ENCODE results near the gene PRKCB. TPM values are rescaled to one million over a fixed set of nuclear protein-coding genes. Genes with fewer than 3 reads are reported as not detected.

The PRKCB gene
- total and polyA plus RNA-seq, 2 of the 8 experiments (the other 6 are each of a cell fraction or from before 2014, with no cell fraction given), result 7.1 to 12.1 TPM

DNA sequence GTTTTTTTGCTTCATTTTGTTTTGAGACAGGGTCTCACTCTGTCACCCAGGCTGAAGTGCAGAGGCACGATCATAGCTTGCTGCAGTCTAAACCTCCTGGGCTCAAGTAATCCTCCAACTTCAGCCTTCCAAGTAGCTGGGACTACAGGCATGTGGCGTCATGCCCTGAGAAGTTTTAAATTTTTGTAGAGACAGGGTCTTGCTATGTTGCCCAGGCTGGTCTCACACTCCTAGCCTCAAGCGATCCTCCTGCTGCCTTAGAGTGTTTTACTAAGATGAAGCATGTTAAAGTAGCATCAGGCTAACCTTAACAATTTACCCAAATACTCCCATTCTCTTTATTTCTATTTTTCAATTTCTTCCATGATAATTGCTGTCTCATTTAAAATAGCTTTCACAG, 371.1 kb downstream of the PRKCB start:
- CTCF ChIA-PET (ENCODE audit: partially characterized antibody), result interaction anchor here (1.5 kb wide), 1 partner anchor 136 kb away, joined by 5 read pairs; no protein-coding TSS in a partner anchor
- no peak overlapping the region for H4K8ac ChIP-seq (ENCODE audit: extremely low read depth, insufficient read depth, low read length)
- POLR2A ChIA-PET (ENCODE audit: partially characterized antibody), result no interaction called here

More for the DNA sequence above, 371.1 kb downstream of the PRKCB start:
- no peak overlapping the region for H2BK5ac ChIP-seq (ENCODE audit: low read depth, low read length)
- no peak overlapping the region for H4K91ac ChIP-seq (replicated peaks; ENCODE audit: insufficient read length, low read length)
- no peak overlapping the region for H2BK15ac ChIP-seq (ENCODE audit: low read length)
- no peak overlapping the region for H3K4ac ChIP-seq (replicated peaks; ENCODE audit: insufficient read length, low read depth, low read length)
- no peaks in the 10 kb centered on the region for H3K27me3 ChIP-seq (replicated peaks in 1 of 4; ENCODE audit: control insufficient read depth in 3 of 4, extremely low read depth in 1 of 4, insufficient read depth in 3 of 4, low read length in 3 of 4)
- no peaks in the 10 kb centered on the region for H3K9me3 ChIP-seq (ENCODE audit: insufficient read depth in 2 of 2, low read depth in 1 of 2, low read length in 1 of 2)
- no peak overlapping the region for H2AFZ ChIP-seq (ENCODE audit: low read length)
- no peak overlapping the region for H4K5ac ChIP-seq (ENCODE audit: insufficient read length, low read depth, low read length)
- H2BK120ac ChIP-seq (replicated peaks; ENCODE audit: low read depth, low read length), result no peak overlapping the region
- no peak overlapping the region for H3K18ac ChIP-seq (ENCODE audit: extremely low read depth, low read length)
- TF ChIP-seq TEAD4 (IDR thresholded peaks at IDR 0.05; ENCODE audit: low read depth, low read length), result no peak
- TF ChIP-seq RAD21 (IDR thresholded peaks at IDR 0.05 in 1 of 2, conservative IDR thresholded peaks at IDR 0.05 in 1 of 2; ENCODE audit: low read depth in 2 of 2, low read length in 2 of 2), result no peak
- TF ChIP-seq SP1 (IDR thresholded peaks at IDR 0.05; ENCODE audit: low read depth, low read length), result no peak
- no peak for TF ChIP-seq CHD1 (IDR thresholded peaks at IDR 0.05; ENCODE audit: low read depth, low read length)
- no peak for TF ChIP-seq ZNF274 (IDR thresholded peaks at IDR 0.05; ENCODE audit: borderline replicate concordance, extremely low read depth, low read length)
- TF ChIP-seq KDM1A (IDR thresholded peaks at IDR 0.05; ENCODE audit: borderline replicate concordance, low read length), result no peak
- no peak for TF ChIP-seq RNF2 (IDR thresholded peaks at IDR 0.05; ENCODE audit: borderline replicate concordance, low read depth, low read length, missing control alignments, poor library complexity, severe bottlenecking)
- TF ChIP-seq CHD2 (IDR thresholded peaks at IDR 0.05; ENCODE audit: low read length), result no peak
- no peak for TF ChIP-seq GTF2F1 (IDR thresholded peaks at IDR 0.05; ENCODE audit: borderline replicate concordance, low read depth, low read length)
- TF ChIP-seq SP4 (IDR thresholded peaks at IDR 0.05; ENCODE audit: low read length), result no peak
- TF ChIP-seq KDM5A (IDR thresholded peaks at IDR 0.05; ENCODE audit: low read length), result no peak
- TF ChIP-seq NRF1 (IDR thresholded peaks at IDR 0.05; ENCODE audit: low read depth, low read length), result no peak
- H2BK20ac ChIP-seq (ENCODE audit: low read length), result no peak overlapping the region
- no peak overlapping the region for H2AK5ac ChIP-seq (ENCODE audit: low read depth, low read length)
- no peak overlapping the region for H3K4me2 ChIP-seq (ENCODE audit: insufficient read depth in 1 of 2, low read depth in 2 of 2, low read length in 2 of 2)
- H3K36me3 ChIP-seq (ENCODE audit: control insufficient read depth in 2 of 4, insufficient read depth in 4 of 4, low read length in 3 of 4), result no peaks in the 10 kb centered on the region
- no peak overlapping the region for H3K23ac ChIP-seq (ENCODE audit: insufficient read length)
- H3K79me2 ChIP-seq (ENCODE audit: control insufficient read depth in 1 of 2, insufficient read depth in 2 of 2, low read length in 2 of 2), result no peaks in the 10 kb centered on the region
- no peaks in the 10 kb centered on the region for H3K79me1 ChIP-seq (ENCODE audit: low read depth, low read length)
- no peak overlapping the region for H3K9ac ChIP-seq (replicated peaks in 1 of 4; ENCODE audit: extremely low read depth in 1 of 4, low read depth in 3 of 4, low read length in 3 of 4)
- H3K4me1 ChIP-seq (replicated peaks in 1 of 4; ENCODE audit: control insufficient read depth in 3 of 4, insufficient read depth in 4 of 4, low read length in 3 of 4), result peaks cover 3 to 10% (median 7%) of the 10 kb centered on the region in 4 experiments; a peak in 6 of 7 replicates
- no peak for FAIRE-seq
- no peak overlapping the region for H3K56ac ChIP-seq (replicated peaks; ENCODE audit: insufficient read length, low read depth, low read length)
- H3K23me2 ChIP-seq (ENCODE audit: low read depth, low read length), result no peaks in the 10 kb centered on the region; the same call in 1 of the 2 replicates
- no peak overlapping the region for H3K4me3 ChIP-seq (ENCODE audit: extremely low read depth in 1 of 4, insufficient read depth in 2 of 4, low read depth in 3 of 4, low read length in 4 of 4)
- no peaks in the 10 kb centered on the region for H4K20me1 ChIP-seq (replicated peaks in 1 of 2; ENCODE audit: control insufficient read depth in 1 of 2, insufficient read depth in 2 of 2, low read length in 2 of 2)
- H2BK12ac ChIP-seq (ENCODE audit: low read depth, low read length), result no peak overlapping the region
- H3K14ac ChIP-seq (ENCODE audit: insufficient read length), result no peak overlapping the region
- DNase-seq (ENCODE audit: low read depth in 1 of 2, low spot score in 2 of 2), result no peak
- no peak overlapping the region for H3K27ac ChIP-seq (ENCODE audit: low read depth, low read length)
- 98% methylated on average over 3 of the region's 3 CpGs; no CpG with 5 or more reads in 1 of the 2 experiments for WGBS, 2 experiments (ENCODE audit: extremely low coverage in 1 of 2, insufficient coverage in 1 of 2, insufficient read length in 1 of 2, insufficient replicate concordance in 2 of 2, low coverage in 1 of 2, low lambda C conversion rate in 2 of 2, missing lambda C conversion rate in 1 of 2)
